Measurements from ENCODE around the gene ERI3. TPM values are rescaled to one million over a fixed set of nuclear protein-coding genes. Genes with fewer than 3 reads are reported as not detected.
A peak's percentile ranks its signal among the peaks of the same experiment; 100 is the strongest.

ERI3 gene
- polyA plus RNA-seq, 1 donor: 49.9 TPM

DNA sequence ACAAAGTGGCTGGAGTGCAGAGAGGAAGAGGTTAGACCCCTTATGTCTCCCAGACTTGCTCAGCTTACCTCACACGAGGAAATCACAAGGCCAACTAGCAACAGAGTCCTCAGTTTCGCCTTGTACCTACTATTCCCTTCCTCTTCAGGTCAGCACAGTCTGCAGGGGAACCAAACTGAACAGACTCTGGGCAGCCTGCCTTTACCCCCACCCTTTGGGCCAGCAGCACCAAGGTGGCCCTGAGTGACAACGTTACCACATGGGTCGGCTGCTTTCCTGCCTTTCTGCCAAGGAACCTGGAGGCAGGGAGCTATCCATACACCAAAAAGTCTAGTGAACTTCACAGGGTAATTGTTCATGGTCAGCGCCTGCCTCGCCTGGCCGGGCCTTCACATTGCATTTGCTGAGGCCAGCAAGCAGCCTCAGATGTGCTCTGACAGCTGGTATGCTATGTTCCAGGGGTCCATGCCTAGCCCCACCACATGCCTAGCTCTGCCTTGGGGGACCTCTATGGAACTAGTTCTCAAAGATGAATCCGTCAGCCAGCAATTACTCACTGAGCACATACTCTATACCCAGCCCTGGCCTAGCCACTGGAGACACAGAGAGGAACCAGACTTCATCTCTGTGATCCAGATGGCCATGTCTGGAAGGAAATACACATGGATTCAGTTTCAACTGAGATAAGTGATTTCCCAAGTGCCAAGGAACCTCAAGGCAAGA is 72.2 kb downstream of the ERI3 start:
- DNase-seq: no peak

DNA sequence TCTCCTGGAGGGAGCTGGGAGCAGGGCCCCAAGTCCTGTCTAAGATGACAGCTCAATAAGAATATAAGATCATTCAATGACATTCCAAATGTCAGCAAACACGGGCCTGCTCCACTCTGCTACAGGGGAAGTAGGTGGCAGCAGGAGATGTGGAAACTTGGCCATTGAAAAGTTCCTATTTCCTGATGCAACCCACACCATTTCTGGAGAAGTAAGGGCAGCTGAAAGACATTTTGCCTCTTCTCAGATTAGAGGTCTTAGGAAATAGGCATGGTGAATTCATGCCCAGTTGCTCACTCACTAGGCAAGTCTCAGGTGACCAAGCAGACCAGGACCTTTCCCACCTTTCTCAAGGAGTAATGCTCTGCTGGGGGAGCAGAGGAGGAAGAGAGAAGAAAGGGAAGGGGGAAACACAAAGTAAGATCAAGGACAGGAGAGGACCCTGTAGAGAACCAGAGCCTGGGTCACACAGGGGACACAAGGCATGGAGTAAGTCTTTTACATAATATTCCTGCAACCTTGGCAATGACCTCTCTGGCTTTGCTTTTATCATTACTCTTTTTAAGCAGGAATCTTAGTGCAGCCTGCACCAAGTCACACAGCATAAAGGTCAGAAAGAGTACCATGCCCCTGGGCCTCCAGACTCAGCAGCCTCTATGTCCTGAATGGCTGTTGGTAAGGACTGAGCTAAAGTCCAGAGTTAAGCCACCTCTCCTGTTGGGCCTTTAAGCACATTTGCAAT is 72.9 kb downstream of the ERI3 start:
- no peak for DNase-seq

DNA sequence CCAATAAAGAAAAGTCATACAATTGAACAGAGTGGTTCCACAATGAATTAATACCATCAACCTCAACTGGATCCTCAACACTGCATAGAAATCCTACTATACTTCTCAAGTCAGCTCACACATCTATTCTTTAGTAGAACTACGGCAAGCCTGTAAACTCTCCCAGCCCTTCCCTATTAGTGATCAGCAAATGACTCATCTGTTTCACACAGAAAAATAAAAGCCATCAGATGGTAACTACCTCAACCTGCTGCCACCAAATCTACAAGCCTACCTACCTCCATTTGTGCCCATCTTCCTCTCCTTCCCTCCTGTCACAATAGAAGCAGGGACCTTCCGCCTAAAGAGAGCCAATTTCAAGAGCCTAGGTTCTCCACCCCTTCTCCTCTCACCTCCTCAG is 78.2 kb downstream of the ERI3 start:
- DNase-seq: no peak

DNA sequence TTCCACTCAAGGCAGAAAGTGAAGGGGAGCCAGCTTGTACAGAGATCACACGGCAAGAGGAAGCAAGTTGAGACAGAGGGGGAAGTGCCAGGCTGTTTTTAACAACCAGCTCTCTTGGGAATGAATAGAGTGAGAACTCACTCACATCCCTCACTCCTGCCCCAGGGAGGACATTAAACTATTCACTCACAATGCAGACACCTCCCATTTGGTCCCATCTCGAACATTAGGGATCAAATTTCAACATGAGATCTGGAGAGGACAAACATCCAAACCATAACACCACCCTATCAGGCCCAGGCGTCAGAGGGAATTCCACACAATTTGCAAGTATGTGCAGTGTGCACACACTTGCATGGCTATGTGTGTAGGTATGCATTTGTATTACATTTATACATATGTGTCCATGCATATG is 79.1 kb downstream of the ERI3 start:
- DNase-seq: no peak

DNA sequence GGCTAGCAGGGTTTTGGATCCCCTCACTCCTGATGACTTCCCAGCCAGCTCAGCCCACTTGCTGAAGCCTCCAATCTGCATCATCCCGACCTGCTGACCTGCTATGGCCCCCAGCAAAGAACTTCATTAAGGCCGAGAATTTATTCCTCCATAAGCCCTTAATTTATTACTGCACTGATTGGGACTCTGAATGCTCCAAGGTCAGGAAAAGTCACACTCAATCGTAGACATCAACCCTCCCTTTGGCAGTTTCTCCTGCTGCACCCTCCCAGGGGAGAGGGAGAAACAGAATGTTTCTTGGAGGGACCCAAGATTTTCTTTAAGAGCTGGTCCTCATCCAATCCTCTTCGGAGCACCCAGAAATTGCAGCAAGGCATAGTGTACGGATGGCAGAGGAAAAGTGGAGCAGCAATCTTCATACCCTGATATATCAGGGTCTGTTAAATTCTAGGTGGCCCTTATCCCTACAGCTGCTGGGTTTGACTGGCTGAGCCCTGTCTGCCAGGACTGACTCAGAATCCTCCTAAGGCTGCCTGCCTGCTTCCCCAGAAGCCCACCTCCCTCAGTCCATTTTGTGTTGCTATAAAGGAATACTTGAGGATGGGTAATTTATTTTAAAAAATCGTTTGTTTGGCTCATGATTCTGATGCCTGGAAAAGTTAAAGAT is 79.6 kb downstream of the ERI3 start:
- DNase-seq: no peak

DNA sequence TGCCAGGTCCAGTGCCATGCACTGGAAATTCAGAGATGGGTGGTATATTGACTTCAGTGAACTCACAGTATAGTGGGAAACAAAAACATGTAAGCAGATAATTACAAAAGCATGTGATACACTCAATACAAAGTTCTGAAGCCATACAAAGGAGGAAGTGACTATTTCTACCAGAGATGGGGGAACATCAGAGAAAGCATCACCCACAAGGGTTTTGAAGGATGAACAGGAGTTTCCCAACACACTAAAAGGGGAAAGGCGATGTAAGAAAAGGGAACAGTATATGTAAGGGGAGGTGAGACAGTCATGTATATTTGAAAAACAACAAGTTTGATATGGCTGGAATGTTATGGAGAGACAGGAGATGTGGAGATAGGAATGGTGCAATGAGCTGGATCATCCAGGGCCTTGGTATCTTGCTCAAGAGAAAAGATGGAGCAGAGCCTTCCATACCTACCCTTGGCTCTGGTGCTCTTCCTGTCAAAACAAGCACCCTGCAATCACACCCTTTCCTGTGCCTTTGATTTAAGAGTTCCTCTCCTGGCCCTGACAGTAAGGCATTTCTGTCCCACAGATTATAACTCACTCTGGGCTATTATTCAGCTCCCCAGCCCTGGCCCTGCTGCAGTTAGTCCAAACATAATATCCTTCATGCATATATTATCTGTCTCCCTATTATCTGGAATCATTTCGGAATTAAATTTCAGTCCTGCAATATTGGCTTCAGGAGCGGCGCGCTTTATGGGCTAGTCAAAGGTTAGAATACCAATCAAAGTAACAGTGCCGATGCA is 81.3 kb downstream of the ERI3 start:
- DNase-seq: no peak

DNA sequence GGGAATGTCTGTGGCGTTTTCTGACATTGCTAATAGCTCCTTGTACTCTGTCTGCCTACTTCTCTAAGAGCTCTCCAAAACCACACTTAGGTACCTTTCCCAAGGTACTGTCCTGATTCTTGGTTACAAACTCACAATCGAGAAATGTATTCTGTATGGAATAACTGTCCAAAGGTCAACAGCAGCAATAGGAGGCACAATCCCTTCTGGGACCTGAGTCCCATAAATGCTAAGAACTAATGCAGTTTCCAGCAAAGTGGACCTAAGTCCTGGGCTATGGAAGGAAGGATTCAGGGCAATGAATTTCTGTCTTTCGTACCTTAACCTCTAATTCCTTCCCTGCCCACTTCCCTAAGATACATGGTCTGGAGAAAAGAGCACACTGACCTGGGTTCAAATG is 82.1 kb downstream of the ERI3 start:
- no peak for DNase-seq

DNA sequence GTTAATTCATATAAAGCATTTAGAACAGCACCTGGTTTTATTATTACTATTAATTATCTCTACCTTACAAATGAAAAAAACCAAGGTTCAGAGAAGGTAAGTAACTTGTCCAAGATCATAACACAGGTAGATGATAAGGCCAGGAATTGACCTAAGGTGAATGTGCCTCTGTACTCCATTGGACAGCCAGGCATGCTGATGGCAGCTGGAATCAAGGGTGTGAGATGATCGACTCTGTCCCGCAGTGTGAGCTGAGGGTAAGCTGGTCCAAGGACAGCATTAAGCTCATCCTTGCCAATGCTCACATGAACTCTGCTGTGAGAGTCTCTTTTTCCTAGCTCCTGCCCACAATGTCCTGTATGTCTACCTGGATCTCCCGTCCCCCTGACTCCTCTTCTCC is 83.4 kb downstream of the ERI3 start:
- no peak for DNase-seq

DNA sequence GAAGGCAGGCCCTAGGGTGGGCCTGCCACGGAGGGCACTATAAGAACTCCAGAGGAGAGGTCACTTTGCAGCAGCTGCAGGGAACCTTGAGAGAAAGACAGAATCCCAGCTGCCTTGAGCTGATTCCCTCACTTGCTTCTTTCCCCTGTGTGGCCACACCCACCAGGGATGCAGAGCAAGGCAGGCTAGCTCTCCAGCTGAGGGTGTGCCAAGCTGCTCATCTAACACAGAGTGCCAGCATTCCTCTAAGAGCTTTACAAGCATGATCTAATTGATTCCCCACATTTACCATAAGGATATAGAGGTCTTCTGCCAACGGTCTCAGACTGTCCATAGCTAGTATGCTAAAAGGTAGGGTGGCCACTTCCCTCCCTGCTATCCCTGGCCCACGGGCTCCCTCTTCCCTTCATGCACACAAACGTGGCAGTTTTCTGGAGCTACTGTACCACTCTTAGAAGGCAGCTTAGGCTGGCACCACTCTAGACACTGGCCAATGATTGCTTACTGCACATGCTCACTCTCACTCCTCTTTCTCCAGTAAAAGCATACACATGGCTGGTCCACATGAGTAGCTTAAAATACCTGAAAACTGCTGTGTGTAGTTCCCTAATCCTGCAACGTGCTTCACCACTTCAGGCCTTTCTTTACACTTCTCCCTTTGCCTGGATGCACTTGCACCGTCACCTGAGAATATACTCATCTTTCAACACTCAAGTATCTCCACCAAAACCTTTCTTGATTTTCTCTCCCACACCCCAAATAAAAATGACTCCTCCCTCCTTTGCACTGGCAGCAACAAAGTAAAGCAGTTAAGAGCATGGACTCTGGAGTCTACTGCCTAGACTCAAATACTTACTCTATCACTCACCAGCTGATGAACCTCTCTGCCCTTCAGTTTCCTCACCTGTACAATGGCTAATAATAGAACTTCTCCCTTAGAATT is 84.1 kb downstream of the ERI3 start:
- peak; percentile 69 for DNase-seq

DNA sequence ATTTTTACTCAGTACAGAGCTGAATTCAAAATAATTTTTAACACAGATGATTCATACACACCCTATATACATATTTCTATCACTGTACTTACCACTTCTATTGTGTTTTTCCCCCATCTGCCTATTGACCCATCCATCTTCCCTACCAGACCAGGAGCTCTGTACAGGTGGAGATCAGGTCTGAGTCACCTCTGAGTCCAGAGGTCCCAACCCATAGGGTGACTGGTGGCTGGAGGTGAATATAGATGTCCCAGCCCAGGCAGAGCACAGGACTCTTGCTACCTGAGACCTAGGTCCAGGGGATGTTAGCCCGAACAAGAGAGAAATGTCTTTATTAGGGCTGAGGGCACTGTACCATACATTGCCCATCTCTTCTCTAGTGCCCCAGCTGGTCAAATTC is 87.0 kb downstream of the ERI3 start:
- DNase-seq: no peak

DNA sequence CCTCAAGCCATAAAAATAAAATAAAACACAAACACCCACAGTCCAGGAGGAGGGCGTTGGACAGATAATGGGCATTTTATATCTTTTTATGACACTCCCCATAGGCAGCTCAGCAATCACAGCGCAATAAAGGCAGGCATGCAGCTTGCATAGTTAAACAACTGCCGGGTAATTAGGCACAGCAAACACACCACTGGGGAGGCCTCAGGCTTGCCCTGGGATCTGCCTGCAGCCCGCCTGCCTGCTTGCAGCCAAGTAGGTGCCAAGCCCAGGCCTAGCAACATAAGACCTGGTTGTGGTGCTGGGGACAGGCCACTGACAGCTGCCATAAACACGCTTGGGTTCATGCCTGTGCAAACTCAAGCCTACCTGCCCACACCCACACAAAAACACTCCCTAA is 87.6 kb downstream of the ERI3 start:
- DNase-seq: no peak

DNA sequence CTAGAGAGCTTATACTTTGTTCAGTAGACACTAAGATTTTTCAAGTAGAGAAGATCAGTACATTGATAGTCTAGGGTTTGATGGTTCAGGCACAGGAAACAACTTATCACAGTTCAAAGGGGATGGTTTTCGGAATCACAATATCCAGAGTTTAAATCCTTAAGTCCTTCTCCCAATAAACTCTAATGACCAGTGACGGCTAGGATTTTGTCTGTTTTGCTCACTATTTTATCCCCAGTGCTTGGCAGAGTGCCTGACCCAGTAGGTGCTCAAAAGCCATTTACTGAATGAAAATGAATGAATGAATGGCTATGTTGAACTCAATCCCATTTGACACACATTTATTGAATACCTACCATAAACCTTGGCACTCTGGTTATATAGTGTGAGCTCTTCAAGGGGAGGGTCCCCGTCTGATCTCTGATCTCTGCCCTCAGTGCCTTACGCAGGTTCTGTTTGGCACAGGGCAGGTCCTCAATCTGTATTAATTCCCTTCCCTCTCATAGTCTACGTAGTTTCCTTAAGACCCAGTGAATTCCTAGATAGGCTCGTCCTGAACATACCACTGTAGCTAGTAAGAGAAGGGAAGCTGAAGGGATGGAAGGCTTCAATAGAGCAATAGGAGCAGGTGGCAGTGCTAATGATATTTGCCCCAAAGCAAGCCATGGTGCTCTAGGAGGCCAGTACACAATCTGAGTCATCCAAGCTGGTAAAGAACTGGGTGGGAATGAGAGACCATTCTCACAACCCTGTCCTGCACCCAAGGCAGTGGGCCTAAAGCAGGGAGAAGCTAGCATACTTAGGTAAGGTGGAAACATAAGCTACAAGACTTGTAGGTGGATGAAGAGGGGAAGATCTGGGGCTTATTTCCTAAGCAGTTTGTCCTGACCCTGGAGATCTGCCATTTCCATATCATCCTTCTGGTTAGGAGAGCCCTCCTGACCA is 88.4 kb downstream of the ERI3 start:
- no peak for DNase-seq

DNA sequence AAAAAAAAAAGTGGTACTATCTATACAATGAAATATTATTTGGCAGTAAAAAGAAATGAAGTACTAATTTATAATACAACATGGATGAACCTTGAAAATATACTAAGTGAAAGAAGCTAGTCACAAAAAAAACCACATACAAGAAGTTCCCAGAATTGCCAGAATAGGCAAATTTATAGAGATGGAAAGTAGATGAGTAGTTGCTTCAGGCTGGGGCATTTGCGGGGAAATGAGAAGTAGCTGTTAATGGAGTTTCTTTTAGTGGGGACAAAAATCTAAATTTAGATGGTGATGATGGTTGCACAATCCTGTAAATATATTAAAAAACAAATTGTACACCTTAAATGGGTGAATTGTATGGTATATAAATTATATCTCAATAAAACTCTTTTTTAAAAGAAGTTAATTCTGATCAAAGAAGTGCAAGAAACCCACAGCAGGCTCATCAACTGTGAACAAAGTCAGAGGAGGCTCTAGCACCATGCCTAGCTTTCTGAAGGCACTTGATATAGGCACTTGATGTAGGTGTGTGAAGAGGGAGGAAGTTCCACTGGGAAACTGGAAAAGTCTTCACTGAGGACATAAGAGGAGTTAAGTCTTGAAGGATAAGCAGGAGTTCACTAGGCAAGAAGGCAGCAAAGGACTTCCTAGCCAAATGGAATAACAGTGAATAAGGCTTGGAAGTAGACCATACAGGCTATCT is 89.2 kb downstream of the ERI3 start:
- DNase-seq: no peak

DNA sequence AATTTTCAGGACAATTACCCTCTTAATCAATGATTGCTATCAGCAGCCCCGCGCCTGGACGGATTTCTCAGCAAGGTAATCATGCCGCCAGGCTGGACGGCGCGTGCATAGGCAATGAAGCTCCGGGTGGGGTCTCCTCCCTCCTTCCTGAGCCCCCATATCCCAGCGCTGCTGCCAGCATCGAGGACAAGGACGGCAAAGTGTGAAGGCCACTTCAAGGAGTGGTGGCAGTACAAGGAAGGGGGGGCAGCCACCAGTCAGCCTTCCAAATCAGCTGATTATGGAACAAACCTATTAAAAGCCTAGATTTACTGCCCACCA is 90.6 kb downstream of the ERI3 start:
- no peak for DNase-seq

DNA sequence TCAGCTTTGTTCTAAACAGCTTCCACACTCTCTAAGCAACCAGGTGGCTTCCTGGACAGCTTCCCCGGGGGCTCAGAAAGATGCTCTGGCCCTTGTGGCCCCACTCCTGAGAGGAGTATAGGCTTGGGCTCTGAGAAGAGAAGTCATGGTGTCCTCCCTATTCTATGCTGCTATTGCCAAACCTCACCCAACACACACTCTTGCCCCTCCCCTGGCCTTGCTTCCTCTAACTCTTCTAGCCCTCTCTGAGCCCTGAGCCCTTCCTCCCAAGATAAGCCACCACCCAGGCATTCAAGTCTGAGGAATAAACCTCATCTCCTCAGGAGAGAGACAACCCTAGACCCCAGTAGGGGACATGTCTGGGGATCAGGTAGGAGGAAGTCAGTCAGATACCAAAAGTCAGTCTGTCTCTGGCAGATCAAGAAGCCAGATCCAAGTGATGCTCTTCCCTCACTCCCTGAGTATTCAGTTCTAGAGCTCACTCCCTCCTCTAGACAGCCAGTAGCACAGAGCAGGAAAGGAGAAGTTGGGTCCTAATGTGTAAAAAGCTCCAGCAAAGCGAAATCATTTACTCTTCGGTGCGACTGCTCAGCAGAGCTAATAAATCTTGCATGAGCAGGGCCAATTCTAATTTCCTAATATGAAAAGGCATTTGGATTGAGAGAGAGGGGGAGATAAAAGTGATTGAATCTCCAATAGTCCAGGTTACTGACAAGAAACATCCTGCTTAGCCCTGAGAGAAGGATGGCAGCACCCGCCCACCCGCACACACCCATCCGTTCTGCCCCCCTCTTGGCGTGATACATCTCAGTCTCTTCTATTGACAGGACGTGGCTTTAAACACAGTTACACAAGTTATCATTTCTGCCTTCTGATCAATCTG is 91.2 kb downstream of the ERI3 start:
- DNase-seq: no peak

DNA sequence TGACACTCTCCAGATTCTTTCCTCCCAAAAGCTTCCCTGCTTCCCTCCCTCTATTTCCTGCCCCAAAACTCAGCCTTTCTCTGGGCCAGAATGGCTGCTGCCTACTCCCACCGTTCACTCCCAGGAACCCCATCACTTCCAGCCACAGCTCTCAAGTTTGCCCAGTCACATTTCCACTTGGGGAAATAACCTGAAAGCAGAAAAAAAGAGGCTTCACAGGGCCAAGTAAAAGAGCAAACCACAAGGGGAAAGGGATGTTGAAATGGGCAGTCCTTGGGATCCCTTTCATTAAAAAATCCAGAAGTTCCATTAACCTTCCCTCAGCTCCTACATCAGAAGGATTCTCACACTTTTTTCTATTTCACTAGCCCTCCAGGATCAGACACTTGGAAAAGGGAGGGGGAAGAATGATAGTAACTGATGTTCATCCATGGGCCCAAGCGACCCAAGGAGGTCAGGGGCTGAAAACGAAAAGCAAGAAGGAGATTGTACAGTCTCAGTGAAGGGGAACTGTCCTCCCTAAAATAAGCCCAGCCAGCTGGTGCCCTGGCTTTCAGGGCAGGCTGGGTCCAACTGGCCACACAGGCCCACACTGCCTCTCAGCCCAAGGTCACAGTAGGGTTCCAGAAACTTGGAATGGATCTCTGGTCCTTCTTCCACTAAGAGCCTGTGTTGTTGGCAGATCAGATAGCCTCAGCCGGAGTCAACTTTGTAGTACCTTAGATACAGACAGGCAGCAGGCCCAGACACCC is 92.1 kb downstream of the ERI3 start:
- no peak for DNase-seq

DNA sequence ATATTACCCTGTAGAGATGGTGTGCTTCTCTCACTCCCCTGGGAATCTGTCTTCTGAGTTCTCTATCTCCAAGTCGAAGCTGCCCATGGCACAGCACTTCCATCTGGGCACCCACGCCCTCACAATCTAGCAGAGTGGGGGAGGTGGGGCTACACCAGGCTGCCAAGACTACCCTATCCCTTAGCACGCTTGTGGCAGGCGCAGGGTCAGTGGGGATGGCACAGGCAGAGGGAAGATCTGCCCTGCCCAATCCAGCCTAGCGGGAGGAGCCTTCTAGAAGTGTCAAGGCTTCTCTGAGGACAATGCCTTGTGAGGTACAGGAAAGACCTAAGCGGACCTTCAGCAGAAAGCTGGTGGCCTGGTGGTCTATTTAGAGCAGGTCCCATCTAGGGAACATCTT is 92.6 kb downstream of the ERI3 start:
- no peak for DNase-seq

DNA sequence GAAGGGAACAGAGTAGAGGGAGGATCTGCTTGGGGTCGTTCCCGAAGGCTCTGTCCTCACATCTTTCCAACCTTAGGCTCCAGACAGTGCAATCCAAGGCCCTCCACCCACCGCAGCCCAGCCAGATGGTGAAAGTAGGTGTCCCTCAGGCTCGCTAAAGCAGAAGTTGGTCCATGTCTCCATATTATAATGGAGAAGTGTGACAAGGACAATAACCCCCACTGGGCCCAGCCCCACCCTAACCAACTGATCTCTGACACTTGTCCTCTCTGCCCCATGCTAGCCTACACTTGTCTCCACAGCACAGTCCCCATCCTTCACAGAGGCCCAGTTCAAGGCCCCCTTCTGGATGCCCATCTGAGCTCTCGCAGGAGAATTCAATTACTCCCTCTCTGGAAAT is 93.1 kb downstream of the ERI3 start:
- no peak for DNase-seq
